HUDEP-2 (cell line): ENCODE data around the gene NACA2.
"Not testable (repeated sequence)": the region's sequence is repeated elsewhere in the genome, so short reads cannot be mapped to it uniquely, and the experiment has no call there.

Experiments used
- DNase-seq, 76 experiments: peaks; one replicate each; lab custom pipeline; 2025; ENCODE audit not compliant: unreplicated experiment in 76 of 76; lab: John Stamatoyannopoulos, UW

The NACA2 gene

DNA sequence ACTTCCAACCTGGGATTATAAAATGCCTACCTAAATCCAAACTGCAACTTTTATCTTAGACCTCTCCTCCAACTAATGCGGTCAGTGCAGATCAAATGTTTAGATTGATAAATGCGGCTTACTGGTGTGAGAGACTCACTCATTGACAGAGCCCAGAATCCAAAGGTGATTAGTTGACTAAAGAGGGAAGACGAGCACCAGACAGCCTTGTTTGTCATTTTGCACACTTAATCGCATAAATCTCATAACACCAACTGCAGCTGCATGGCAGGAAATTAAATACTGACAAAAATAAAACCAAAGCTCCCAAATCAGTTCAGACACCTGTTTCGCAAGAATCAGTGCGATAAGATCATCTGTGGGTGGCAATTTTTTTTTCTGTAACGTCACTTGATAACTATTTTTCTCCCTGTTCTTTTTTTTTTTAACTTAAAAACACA, 35.9 kb downstream of the NACA2 start:
- no peak for DNase-seq

DNA sequence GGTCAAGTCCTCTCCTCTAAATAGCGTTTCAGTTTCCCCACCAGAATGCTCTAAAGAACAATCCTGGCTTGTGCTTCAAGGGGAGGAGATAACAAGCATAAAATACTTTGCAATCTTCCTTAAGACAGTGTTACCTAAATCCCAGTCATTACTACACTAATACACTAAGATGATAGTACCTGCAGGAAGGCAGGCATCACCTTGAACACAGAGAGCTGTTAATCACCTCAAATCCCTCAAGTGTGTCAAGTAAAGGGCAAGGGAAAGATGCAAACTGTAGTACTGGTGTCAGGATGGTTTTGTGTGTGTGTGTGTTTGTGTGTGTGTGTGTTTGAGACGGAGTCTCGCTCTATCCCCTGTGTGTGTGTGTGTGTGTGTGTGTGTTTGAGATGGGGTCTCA, 36.8 kb downstream of the NACA2 start:
- no peak for DNase-seq

DNA sequence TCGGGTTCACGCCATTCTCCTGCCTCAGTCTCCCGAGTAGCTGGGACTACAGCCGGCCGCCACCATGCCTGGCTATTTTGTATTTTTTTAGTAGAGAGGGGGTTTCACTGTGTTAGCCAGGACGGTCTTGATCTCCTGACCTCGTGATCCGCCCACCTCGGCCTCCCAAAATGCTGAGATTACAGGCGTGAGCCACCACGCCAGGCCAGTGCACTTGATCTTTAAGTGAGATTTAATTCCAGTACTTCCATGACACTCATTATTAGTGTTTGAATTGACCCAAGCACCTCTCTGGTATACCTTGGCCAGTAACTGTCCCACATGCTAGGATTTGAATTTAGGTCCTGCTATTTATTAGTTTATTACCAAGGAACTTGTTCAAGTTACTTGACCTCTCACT, 38.5 kb downstream of the NACA2 start:
- DNase-seq, result not testable (repeated sequence)

DNA sequence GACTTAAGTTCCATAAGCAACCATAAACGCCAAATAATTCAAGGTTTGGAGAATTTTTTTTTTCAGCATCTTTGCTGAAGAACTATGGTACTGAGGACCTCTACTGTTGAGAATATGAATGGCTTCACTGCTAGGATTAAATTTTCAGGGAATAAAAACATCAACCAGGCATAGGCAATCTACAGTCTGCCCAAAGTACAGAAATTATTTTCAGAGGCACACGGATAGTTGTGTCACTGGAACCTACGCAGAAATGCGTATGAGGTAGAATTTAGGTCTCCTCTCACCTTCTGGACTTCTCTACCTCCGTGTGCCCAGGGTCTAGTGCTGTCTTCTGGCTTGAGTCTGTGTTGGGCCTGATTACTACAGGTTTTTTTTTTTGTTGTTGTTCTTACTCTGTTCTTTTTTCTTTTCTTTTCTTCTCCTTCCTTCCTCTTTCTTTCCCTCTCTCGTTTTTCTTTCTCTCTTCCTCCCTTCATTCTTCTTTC, 39.7 kb downstream of the NACA2 start:
- peak in 4 of 76 experiments; percentile 1 to 29 (median 6) for DNase-seq

DNA sequence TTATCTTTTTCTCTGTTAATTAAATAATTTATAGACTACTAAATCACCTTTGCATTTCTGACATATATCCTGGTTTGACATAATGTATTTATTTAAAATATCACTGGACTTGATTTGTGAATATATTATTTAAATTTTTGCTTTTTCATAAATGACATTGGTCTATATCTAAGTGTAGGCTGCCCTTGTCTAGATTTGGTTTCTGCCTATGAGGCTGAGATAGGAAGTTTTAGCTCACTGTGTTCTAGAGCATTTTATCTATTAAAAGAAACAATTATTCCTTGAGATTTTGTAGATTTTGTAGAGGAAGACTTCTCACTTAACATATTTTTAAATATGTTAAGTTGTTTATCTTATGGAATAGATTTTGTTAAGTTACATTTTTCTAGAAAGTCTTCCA, 43.9 kb downstream of the NACA2 start:
- no peak for DNase-seq

DNA sequence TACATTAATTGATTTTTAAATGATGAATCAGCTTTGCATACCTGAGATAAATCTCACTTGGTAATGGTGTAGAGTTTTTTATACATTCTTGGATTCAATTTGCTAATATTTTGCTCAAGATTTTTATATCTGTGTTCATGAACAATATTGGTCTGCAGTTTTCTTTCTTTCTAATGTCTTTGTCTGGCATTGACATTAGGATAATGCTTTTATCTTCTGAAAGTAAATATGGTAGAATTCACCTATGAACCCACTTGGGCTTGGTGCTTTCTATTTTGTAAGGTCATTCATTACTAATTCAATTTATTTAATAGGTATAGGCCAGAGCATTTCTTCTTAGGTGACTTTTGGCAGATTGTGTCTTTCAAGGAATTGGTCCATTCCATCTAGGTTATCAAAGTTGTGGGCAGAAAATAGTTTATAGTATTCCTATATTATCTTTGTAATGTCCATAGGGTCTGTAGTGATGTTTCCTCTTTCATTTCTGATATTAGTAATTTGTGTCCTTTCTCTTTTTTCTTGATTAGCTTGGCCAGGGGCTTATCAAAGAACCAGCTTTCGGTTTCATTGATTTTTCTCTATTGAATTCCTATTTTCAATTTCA, 45.6 kb downstream of the NACA2 start:
- DNase-seq, result no peak

DNA sequence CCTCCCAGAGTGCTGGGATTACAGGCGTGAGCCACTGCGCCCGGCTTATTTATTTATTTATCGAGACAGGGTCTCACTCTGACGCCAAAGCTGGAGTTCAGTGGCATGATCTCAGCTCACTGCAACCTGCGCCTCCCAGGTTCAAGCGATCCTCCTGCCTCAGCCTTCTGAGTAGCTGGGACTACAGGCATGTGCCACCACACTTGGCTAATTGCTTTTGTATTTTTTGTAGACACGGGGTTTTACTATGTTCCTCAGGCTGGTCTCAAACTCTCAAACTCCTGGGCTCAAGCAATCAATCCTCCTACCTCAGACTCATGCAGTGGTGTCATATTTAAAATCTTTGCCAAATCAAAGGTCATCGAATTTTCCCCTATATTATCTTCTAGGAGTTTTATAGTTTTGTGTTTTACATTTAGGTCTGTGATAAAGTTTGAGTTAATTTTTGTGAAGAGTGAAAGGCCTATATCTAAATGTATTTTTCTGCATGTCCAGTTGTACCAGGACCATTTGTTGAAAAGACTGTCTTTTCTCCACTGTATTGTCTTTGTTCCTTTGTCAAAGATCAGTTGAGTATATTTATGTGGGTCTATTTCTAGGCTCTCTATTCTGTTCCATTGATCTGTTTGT, 47.1 kb downstream of the NACA2 start:
- no peak for DNase-seq

DNA sequence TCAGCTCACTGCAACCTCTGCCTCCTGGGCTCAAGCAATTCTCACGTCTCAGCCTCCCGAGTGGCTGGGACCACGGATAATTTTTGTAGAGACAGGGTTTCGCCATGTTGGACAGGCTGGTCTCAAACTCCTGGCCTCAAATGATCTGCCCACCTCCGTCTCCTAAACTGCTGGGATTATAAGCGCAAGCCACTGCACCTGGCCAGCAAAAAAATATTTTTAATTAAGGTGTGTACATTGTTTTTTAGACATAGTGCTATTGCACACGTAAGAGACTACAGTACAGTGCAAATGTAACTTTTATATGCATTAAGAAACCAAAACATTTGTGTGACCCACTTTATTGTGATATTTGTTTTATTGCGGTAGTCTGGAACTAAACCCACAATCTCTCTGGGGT, 49.0 kb downstream of the NACA2 start:
- DNase-seq, result no peak

DNA sequence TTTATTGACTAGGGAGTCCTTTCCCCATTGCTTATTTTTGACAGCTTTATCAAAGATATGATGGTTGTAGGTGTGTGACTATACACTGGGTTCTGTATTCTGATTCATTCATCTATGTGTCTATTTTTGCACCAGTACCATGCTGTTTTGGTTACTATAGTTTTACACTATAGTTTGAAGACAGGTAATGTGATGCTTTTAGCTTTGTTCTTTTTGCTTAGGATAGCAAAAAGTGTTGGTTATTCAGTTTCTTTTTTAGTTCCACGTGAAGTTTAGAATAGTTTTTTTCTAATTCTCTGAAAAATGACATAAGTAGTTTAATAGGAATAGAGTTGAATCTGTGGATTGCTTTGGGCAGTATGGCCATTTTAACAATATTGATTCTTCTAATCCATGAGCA, 50.1 kb downstream of the NACA2 start:
- DNase-seq, result no peak
